K562 (cell line): ENCODE measurements around the gene KCNK4. TPM values are rescaled to one million over a fixed set of nuclear protein-coding genes. Genes with fewer than 3 reads are reported as not detected.

ENCODE experiments used
- BCOR ChIP-seq: fragments of 450-650 bp; IDR thresholded peaks from 2 replicates; pipeline ENCODE4 v1.6.1; 2016
- CREB1 ChIP-seq, 2 experiments: sonication (generic) in 1 of 2; formaldehyde crosslinking in 1 of 2; IDR thresholded peaks; 2 replicates each; pipeline versions ENCODE4 v1.6.1 to v1.8.0; 2012 to 2022; ENCODE audit warnings: inconsistent platforms in 1 of 2, mild to moderate bottlenecking in 1 of 2, missing genetic modification reagents in 1 of 2, moderate library complexity in 1 of 2
- CUX1 ChIP-seq: fragments of 200-800 bp; sonication (Bioruptor generic); IDR thresholded peaks from 2 replicates; pipeline ENCODE4 v1.6.1; 2016; ENCODE audit warnings: missing genetic modification characterization, missing compliant biosample characterization
- DPF2 ChIP-seq: fragments of 450-650 bp; IDR thresholded peaks from 2 replicates; pipeline ENCODE4 v1.6.1; 2016
- MTF1 ChIP-seq: fragments of 250-450 bp; sonication (Bioruptor Pico); IDR thresholded peaks from 2 replicates; pipeline ENCODE4 v1.9.0; 2021; ENCODE audit warnings: moderate library complexity, mild to moderate bottlenecking, inconsistent platforms, borderline replicate concordance
- RBFOX2 ChIP-seq: fragments of 200-400 bp; formaldehyde crosslinking; IDR thresholded peaks from 2 replicates; pipeline ENCODE4 v1.6.1; 2017; ENCODE audit warnings: low read depth, mild to moderate bottlenecking, low read length, moderate library complexity
- RNF2 ChIP-seq: sonication (generic); IDR thresholded peaks from 2 replicates; pipeline ENCODE4 v1.6.1; 2016
- SIX5 ChIP-seq, 2 experiments: IDR thresholded peaks; 2 replicates each; pipeline ENCODE4 v1.6.1; 2011; ENCODE audit warnings: low read length in 2 of 2, borderline replicate concordance in 1 of 2, low read depth in 1 of 2, mild to moderate bottlenecking in 1 of 2, moderate library complexity in 1 of 2; ENCODE audit not compliant: insufficient read depth in 1 of 2
- SMARCA5 ChIP-seq: fragments of 450-650 bp; IDR thresholded peaks from 2 replicates; pipeline ENCODE4 v1.6.1; 2016
- TEAD2 ChIP-seq: fragments of 450-650 bp; IDR thresholded peaks from 2 replicates; pipeline ENCODE4 v1.6.1; 2016; ENCODE audit warnings: missing genetic modification characterization, control low read depth, missing compliant biosample characterization
- polyA plus RNA-seq, 8 experiments: library from polyadenylated mRNA; depleted of rRNA in 4 of 8; stranded (reverse) in 5 of 8; unstranded in 3 of 8; fragments of >200 nt; fragmentation: Nextera tagmentation in 2 of 8; fragmentation: Illumina TruSeq in 1 of 8; extraction: Ambion mirVana in 2 of 8; extraction: Trizol in 1 of 8; gene quantifications; 2 replicates each; pipeline versions ENCODE4 v1.2.1 to v1.2.3, GENCODE V29; 2011 to 2014; ENCODE audit warnings: inconsistent platforms in 1 of 8, missing spikeins in 1 of 8
- total RNA-seq, 7 experiments: library from RNA; depleted of rRNA in 6 of 7; stranded (reverse); fragments of >200 nt in 6 of 7; fragmentation: Illumina TruSeq in 2 of 7; extraction: Trizol in 2 of 7; gene quantifications; 2 replicates each; pipeline versions ENCODE4 v1.2.1 to v1.2.3, GENCODE V29; 2011 to 2021; ENCODE audit warnings: low replicate concordance in 1 of 7
- TF ChIP-seq, protein P1 (sequence below), 2 experiments: IDR thresholded peaks; 2 replicates each; pipeline ENCODE4 v1.6.1; 2012; ENCODE audit warnings: improper control_type of control experiment in 2 of 2, low read depth in 2 of 2, low read length in 2 of 2, borderline replicate concordance in 1 of 2
- TF ChIP-seq, protein P2 (sequence below): fragments of 450-650 bp; IDR thresholded peaks from 2 replicates; pipeline ENCODE4 v1.6.1; 2017; ENCODE audit warnings: antibody characterized with exemption, mild to moderate bottlenecking
- TF ChIP-seq, protein P3 (sequence below): fragments of 450-650 bp; conservative IDR thresholded peaks from 2 replicates; pipeline ENCODE4 v1.6.1; 2016; ENCODE audit warnings: missing genetic modification characterization, low read depth, mild to moderate bottlenecking, missing compliant biosample characterization, moderate library complexity

Gene KCNK4
- total and polyA plus RNA-seq, 9 of the 15 experiments (the other 6 are each of a cell fraction or from before 2014, with no cell fraction given), result not detected

- TF ChIP-seq, protein P1, sequence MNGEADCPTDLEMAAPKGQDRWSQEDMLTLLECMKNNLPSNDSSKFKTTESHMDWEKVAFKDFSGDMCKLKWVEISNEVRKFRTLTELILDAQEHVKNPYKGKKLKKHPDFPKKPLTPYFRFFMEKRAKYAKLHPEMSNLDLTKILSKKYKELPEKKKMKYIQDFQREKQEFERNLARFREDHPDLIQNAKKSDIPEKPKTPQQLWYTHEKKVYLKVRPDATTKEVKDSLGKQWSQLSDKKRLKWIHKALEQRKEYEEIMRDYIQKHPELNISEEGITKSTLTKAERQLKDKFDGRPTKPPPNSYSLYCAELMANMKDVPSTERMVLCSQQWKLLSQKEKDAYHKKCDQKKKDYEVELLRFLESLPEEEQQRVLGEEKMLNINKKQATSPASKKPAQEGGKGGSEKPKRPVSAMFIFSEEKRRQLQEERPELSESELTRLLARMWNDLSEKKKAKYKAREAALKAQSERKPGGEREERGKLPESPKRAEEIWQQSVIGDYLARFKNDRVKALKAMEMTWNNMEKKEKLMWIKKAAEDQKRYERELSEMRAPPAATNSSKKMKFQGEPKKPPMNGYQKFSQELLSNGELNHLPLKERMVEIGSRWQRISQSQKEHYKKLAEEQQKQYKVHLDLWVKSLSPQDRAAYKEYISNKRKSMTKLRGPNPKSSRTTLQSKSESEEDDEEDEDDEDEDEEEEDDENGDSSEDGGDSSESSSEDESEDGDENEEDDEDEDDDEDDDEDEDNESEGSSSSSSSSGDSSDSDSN (IDR thresholded peaks at IDR 0.05; ENCODE audit: borderline replicate concordance in 1 of 2, low read depth in 2 of 2, low read length in 2 of 2), result peak; percentile 37 to 49; a peak in 1 of 4 replicates
- TF ChIP-seq TEAD2 (tag) (no peak), MTF1 (CRISPR knock-in tag) (no peak), RBFOX2 (peak; percentile 38; the same call in 1 of the 2 replicates), SIX5 (IDR thresholded peaks at IDR 0.05; ENCODE audit: borderline replicate concordance in 1 of 2, insufficient read depth in 1 of 2, low read depth in 1 of 2, low read length in 2 of 2) (no peak), SMARCA5 (peak; percentile 55; the same call in 1 of the 2 replicates), CREB1 (IDR thresholded peaks at IDR 0.05) (0 out of 2 replicates have a peak, but pooled peaks have one; percentile 11), CREB1 (CRISPR knock-in tag; IDR thresholded peaks at IDR 0.05) (no peak), BCOR (peak; percentile 72), CUX1 (CRISPR knock-in tag) (0 out of 2 replicates have a peak, but pooled peaks have one; percentile 32), RNF2 (peak; percentile 31; the same call in 1 of the 2 replicates), DPF2 (no peak)
- TF ChIP-seq, protein P2, sequence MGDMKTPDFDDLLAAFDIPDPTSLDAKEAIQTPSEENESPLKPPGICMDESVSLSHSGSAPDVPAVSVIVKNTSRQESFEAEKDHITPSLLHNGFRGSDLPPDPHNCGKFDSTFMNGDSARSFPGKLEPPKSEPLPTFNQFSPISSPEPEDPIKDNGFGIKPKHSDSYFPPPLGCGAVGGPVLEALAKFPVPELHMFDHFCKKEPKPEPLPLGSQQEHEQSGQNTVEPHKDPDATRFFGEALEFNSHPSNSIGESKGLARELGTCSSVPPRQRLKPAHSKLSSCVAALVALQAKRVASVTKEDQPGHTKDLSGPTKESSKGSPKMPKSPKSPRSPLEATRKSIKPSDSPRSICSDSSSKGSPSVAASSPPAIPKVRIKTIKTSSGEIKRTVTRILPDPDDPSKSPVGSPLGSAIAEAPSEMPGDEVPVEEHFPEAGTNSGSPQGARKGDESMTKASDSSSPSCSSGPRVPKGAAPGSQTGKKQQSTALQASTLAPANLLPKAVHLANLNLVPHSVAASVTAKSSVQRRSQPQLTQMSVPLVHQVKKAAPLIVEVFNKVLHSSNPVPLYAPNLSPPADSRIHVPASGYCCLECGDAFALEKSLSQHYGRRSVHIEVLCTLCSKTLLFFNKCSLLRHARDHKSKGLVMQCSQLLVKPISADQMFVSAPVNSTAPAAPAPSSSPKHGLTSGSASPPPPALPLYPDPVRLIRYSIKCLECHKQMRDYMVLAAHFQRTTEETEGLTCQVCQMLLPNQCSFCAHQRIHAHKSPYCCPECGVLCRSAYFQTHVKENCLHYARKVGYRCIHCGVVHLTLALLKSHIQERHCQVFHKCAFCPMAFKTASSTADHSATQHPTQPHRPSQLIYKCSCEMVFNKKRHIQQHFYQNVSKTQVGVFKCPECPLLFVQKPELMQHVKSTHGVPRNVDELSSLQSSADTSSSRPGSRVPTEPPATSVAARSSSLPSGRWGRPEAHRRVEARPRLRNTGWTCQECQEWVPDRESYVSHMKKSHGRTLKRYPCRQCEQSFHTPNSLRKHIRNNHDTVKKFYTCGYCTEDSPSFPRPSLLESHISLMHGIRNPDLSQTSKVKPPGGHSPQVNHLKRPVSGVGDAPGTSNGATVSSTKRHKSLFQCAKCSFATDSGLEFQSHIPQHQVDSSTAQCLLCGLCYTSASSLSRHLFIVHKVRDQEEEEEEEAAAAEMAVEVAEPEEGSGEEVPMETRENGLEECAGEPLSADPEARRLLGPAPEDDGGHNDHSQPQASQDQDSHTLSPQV, result peak; percentile 2; the same call in 1 of the 2 replicates
- TF ChIP-seq, protein P3, sequence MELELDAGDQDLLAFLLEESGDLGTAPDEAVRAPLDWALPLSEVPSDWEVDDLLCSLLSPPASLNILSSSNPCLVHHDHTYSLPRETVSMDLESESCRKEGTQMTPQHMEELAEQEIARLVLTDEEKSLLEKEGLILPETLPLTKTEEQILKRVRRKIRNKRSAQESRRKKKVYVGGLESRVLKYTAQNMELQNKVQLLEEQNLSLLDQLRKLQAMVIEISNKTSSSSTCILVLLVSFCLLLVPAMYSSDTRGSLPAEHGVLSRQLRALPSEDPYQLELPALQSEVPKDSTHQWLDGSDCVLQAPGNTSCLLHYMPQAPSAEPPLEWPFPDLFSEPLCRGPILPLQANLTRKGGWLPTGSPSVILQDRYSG (tag), result 0 out of 2 replicates have a peak, but pooled peaks have one; percentile 32
Measured at GRCh38 chr11:64268025-64268892, 22.8 kb upstream of the KCNK4 start (continued).
